NCI-H1048 (cell line): ENCODE results near the gene MPZL3.
"Not testable (repeated sequence)": the region's sequence is repeated elsewhere in the genome, so short reads cannot be mapped to it uniquely, and the experiment has no call there.

Experiments used
- DNase-seq: peaks from one replicate; lab custom pipeline; 2025; lab: John Stamatoyannopoulos, UW

MPZL3 gene

DNA sequence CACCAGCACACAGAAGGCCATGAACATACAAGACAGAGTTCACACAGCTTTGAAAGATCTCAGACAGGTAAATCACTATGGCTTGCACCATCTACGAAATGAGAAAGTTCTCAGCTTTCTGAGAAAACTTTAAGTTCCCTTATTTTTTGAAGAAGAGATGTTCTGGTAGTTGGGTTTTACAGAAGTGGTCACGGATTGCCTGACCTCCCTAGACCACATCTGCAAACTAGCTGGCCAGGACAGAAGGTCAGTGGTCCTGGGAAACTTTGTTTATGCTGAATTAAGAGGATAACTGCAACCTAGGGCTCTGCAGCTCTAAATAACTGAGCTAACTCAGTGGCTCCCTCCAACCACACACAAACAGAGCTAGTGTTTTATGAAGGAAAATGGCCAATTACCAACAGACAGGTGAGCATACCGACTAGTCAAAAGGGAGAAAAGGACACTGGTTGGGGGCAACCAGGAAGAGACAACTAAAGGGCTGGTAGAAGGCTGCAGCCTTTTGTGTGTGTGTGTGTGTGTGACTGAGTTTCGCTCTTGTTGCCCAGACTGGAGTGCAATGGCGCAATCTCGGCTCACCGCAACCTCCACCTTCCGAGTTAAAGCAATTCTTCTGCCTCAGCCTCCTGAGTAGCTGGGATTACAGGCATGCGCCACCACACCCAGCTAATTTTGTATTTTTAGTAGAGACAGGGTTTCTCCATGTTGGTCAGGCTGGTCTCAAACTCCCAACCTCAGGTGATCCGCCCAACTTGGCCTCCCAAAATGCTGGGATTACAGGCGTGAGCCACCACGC, 67.2 kb downstream of the MPZL3 start:
- no peak for DNase-seq

- not testable (repeated sequence) for DNase-seq
These were observed 68.5 kb downstream of the MPZL3 start for GRCh38 chr11:118183691-118184090.

- DNase-seq: no peak
These were observed 71.9 kb downstream of the MPZL3 start for GRCh38 chr11:118180300-118180703.

- DNase-seq: no peak
These were observed 75.4 kb downstream of the MPZL3 start for GRCh38 chr11:118176778-118177134.
